Stimulated activated CD4-positive, alpha-beta T cell treated with anti-CD3 and anti-CD28 coated beads, Interleukin-2, amount 100 ng/mL, for 4 hours (primary cell): Measurements from ENCODE around the gene ZBTB7C.

Experiments used
- DNase-seq: peaks from one replicate; pipeline ENCODE4 v3.0.0-alpha.2; 2020; ENCODE audit warnings: low read depth

ZBTB7C gene

GRCh38 chr18:48324651-48325050 is 84.5 kb downstream of the ZBTB7C start:
- no peak for DNase-seq

GRCh38 chr18:48323151-48323550 is 86.0 kb downstream of the ZBTB7C start:
- DNase-seq, result no peak

GRCh38 chr18:48321536-48321935 is 87.6 kb downstream of the ZBTB7C start:
- no peak for DNase-seq

- no peak for DNase-seq
These were observed 88.1 kb downstream of the ZBTB7C start for GRCh38 chr18:48321121-48321520.

DNA sequence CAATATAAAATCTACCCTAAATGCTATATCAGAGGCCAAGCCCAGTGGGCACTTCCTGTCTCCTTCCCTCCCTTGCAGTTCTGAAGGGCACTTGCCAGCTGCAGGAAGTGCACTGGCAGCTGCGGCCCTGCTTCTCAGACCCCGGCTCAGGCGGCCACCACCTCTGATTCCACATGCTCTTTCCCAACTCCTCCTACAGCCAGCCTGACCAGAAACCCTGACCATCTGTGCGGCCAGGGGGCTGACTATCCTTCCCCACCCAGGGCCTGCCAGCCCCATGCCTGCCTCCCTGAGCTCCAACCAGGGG is 88.6 kb downstream of the ZBTB7C start:
- DNase-seq, result no peak

DNA sequence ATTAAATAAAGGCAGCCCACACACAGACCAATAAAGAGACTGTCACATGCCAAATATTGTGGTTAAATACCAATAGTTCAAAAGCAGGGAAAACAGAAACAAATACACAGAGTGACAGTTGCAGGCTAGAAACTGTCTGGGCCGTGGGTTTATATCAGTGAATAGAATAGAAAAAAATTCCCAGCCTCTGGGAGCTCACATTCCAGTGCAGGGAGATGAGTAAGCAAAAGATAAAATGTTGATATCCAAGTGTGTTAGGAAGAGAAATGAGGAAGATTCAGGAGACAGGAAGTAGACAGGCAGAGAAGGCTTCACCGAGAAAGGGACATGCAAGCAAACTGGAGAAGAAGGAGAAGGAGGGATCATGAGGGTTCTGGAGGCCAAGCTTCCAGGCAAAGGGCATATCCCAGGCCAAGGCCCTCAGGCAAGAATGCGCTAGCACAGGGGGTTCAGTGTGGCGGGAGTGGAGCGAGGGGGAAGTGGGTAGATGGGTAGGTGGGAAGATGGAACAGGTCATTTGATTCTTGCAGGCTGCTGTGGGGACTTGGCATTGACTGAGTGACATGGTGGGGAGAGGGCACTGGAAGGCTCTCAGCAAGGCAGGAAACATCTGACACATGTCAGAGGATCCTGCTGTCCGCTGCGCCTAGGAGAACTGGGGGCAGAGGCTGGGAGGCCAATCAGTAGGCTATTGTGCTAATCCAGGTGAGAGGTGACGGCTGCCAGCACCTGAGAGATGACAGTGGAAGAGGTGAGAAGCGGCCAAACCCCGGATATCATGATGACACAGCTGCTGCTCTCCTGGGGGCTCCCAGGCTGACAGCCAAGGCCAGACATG is 89.2 kb downstream of the ZBTB7C start:
- DNase-seq, result no peak

DNA sequence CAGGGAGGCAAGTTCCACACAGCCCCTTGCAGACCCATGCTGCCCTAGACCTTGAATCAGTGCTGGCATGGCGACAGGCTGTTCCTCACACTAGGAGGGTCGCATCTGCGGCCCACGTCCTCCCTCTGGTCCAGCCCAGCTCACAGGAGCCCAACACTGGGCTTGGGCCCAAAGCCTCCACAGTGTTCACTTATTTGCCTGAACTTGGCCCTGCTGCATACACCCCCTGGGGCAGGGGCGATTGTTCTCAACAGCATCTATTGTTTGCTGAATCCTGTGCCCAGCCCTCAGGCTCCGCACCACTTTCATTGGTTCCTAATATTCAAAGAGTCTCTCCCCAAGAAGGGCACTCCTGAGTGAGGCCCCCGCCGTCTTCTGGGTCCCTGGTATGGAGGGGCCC is 90.7 kb downstream of the ZBTB7C start:
- no peak for DNase-seq

DNA sequence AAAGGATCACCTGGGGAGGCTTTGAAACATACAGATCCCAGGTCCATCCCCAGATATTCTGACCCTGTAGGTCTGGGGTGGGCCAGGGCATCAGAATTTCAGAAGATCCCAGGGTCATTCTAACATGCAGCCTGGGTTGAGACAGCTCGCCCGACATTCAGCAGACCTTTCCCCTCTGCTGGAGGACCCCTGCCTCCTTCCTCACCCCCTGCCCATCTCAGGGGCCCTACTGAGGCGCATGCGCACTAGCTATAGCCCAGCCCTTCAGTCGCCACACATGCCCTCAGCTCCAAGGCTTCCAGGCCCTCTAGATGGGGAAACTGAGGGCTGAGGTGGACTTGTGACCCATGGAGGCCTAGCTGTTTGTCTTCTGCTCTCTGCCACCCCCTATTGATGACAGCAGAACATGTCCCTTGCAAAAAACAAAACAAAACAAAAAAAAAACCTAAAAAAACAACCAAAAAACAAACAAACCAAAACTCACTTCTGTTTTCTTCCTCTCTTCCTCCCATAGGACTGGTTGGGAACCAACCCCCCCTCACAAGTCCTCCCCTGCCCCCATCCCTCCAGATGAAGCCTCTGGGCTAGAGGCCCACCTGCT is 91.3 kb downstream of the ZBTB7C start:
- no peak for DNase-seq

- DNase-seq, result no peak
These were observed 93.0 kb downstream of the ZBTB7C start for GRCh38 chr18:48316177-48316576.

GRCh38 chr18:48314690-48315089 is 94.5 kb downstream of the ZBTB7C start:
- DNase-seq, result no peak

DNA sequence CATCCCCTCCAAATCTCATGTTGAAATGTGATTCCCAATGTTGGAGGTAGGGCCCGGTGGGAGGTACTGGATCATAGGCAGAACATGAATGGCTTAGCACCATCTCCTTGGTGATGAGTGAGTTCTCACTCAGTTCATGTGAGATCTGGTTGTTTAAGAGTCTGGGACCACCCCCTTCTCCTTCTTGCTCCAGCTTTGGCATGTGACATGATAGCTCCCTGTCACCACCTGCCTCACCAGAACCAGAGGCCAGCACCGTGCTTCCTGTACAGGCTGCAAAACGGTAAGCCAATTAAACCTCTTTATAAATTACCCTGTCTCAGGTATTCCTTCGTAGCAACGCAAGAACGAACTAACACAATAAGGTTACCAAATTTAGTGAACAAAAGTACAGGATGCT is 95.4 kb downstream of the ZBTB7C start:
- DNase-seq, result no peak

- DNase-seq, result no peak
These were observed 97.1 kb downstream of the ZBTB7C start for GRCh38 chr18:48312066-48312465.

DNA sequence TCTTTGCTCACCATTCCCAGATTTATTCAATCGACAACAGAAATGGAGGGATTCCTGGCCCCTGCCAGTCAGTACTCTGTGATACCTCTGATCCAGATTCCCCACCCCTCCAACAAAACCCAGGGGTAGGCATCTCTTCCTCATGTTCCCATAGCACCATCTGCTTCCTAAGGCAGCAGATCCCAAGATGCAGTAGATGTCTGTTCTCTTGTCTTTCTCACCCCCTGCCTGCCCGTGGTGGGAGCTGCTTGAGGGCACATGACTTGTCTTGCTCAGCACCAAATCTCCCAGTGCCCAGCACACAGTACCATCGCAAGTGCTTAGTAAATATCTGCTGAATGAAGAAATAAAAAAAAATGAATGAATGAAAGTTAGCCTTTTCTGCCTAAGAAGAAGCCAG is 98.2 kb downstream of the ZBTB7C start:
- no peak for DNase-seq

DNA sequence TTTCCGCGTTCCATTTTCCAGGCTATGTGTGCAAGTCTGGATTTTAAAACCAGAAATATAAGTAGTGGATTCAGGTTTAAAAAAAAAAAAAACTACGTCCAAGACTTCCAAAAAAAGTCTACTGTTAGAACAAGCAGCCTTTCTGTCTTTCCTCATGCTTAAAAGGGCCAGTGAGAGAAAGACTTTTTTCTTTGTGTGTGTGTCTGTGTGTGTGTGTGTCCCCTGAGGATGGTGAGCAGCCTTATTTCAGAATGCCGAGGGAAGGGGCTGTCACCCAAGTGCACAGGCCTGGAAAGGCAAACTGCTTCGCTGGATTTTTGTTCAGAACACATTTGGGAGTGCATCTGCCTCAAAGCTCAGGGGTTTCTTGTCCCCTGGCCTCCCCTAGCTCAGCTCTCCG is 98.8 kb downstream of the ZBTB7C start:
- no peak for DNase-seq

DNA sequence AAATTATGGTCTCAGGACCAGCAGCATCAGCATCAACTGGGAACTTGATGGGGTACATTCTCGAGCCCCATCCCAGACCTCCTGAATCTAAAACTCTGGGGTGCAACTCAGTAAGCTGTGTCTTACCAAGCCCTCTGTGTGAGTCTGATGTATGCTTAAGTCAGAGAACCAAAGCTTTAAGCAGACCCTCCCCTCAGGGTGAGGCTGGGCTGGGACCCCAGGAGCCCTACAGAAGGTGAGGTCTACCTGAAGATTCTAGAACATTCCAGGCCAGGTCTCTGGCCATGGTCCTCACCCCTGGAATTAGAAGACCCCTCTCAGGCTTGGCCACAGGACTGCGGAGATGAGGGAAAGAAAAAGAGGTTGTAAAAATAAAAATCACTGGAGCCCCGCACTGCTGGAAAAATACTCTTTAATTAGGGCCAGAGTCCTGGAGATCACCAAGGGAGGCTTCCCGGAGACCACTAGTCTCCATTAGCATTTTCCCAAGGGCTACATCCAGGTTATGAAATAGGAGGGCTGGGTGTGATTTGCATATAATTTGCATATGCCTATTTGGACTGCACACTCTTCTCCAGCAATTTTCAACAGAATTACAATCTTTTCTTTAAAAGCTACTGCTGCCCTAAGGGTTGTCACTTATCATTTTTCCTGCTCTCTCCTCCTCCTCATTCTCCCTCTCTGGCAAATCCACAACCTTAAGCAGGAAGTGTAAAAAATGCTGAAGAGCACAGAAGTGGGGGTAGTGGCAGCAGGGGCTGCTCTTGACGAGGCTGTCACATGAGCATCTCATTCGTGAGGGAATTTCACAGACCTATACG is 100.2 kb downstream of the ZBTB7C start:
- no peak for DNase-seq

GRCh38 chr18:48308027-48308635 is 101.1 kb downstream of the ZBTB7C start:
- DNase-seq, result no peak

- no peak for DNase-seq
These were observed 102.3 kb downstream of the ZBTB7C start for GRCh38 chr18:48306838-48307237.

DNA sequence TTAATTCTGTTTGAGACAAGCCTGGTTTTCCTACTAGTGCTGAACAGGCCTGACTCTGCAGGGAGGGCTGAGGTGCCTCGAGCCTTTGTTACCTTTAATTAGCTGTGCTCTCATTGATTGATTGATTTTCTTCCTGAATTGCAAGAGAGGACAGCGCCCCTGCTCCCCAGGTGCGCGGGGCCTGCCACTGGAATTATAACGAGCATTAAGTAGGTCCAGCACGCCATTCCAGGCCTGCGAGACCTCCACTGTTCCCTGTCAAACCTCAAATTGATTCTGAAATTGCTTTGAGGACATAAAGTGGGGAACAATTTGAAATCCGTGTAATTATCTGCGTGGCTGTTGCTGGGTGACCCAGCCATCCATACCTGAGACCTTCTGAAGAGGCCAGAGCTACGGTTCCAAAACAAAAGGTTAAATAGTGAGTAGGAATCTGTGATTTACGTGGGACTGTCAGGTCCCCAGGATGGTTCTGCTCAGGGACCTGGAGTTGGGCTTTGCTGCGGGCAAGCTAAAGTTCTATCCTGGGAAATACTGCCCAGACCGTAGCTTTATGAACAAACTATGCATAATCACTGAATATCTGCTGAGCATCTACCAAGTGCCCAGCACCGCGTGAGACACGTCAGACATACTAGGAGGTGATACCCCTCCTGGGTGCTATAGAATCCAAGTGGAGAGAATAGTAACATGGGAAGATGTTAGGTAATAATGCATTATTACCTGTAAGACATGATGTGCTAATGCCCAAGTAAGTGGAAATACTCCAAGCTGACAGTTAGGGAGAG is 104.1 kb downstream of the ZBTB7C start:
- no peak for DNase-seq

DNA sequence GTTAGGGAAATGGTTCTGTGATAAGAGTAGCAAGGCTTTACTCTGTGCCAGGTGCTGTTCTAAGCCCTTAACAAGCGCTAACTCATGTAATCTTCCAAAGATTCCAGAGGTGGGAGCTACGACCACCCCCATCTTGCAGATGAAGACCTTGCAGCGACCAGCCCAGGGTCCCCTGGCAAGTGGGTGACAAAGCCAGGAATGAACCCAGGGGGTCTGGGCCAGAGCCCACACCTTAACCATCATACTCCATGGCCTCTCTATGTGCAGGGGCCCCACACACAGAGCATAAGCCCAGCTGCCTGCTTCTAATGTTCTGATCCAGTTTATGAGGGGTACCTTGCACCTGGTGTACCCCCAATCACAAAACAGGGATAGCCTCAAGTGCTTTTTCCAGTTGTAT is 105.3 kb downstream of the ZBTB7C start:
- DNase-seq, result no peak

- DNase-seq, result no peak
These were observed 106.4 kb downstream of the ZBTB7C start for GRCh38 chr18:48302736-48303135.

DNA sequence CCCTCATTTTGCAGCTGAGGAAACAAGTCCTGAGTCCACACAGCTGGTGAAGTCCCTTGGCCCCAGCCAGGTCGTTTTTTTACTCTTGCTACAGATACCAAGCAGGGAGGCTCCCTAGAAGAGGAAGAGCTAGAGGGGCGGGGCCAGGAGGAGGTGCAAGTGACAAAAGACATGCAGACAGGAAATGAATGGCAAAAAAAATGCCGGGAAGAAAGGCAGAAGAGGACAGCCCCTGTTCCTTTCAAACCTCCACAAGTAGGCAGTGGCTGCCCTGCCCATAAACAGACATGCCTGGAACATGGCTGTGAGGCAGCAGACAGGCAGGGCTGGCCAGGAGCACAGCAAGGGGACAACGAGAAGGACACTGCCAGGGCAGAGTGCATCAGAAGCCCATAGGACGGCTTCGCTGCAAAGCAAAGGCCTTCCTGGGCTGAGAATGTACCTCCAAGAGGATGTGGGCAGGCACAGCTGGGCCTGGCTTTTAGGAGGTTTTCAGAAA is 108.7 kb downstream of the ZBTB7C start:
- no peak for DNase-seq

DNA sequence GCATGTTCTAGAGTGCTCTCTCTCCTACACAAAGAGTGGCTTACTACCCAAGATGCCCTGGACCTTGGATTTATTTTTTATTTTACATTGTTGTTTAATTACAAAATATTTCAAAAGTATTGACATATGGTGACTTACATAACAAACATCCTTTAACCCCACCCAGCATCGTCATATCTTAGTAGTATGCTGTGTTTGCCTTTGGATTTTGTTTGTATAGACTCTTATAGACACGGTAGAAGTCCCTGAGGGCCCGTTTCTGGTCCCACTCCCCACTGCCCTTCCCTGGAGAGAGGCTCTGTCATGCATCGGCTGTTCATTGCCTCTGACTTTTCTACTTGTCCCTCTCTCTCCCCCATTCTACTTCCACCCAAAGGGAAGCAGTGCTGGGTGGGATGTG is 112.0 kb downstream of the ZBTB7C start:
- DNase-seq, result no peak
